Stimulated activated CD8-positive, alpha-beta memory T cell treated with anti-CD3 and anti-CD28 coated beads, Interleukin-7, amount 100 ng/mL, for 1 hour (primary cell): ENCODE results near the gene PDCD2L.
"Not testable (repeated sequence)": the region's sequence is repeated elsewhere in the genome, so short reads cannot be mapped to it uniquely, and the experiment has no call there.

Experiments used
- DNase-seq, 2 donors: peaks; one replicate each; pipeline ENCODE4 v3.0.0-alpha.2; 2020; ENCODE audit warnings: low read depth in 2 of 2

The PDCD2L gene

GRCh38 chr19:34411216-34411615 lies 7.0 kb downstream of the PDCD2L start:
- DNase-seq = no peak

- DNase-seq = no peak
Measured at GRCh38 chr19:34416021-34416545, 11.9 kb downstream of the PDCD2L start.

- DNase-seq = no peak
Measured at GRCh38 chr19:34418300-34418699, 14.1 kb downstream of the PDCD2L start.

- DNase-seq = no peak
Measured at GRCh38 chr19:34426096-34426661, 22.0 kb downstream of the PDCD2L start.

- DNase-seq = no peak
Measured at GRCh38 chr19:34428549-34429285, 24.5 kb downstream of the PDCD2L start.

- no peak for DNase-seq
Measured at GRCh38 chr19:34429553-34429952, 25.4 kb downstream of the PDCD2L start.

- DNase-seq = no peak
Measured at GRCh38 chr19:34430738-34431625, 26.8 kb downstream of the PDCD2L start.

- no peak for DNase-seq
Measured at GRCh38 chr19:34431681-34432402, 27.6 kb downstream of the PDCD2L start.

GRCh38 chr19:34432797-34433196 lies 28.6 kb downstream of the PDCD2L start:
- no peak for DNase-seq

- DNase-seq = no peak
Measured at GRCh38 chr19:34436716-34437115, 32.5 kb downstream of the PDCD2L start.

- DNase-seq = no peak
Measured at GRCh38 chr19:34448191-34448590, 44.0 kb downstream of the PDCD2L start.

- no peak for DNase-seq
Measured at GRCh38 chr19:34452723-34453122, 48.5 kb downstream of the PDCD2L start.

GRCh38 chr19:34454091-34454490 lies 49.9 kb downstream of the PDCD2L start:
- DNase-seq = no peak

- DNase-seq = no peak
Measured at GRCh38 chr19:34454685-34455084, 50.5 kb downstream of the PDCD2L start.

GRCh38 chr19:34455783-34456480 lies 51.7 kb downstream of the PDCD2L start:
- DNase-seq = not testable (repeated sequence)

- no peak for DNase-seq
Measured at GRCh38 chr19:34457446-34457845, 53.2 kb downstream of the PDCD2L start.

GRCh38 chr19:34458677-34459076 lies 54.5 kb downstream of the PDCD2L start:
- no peak for DNase-seq

GRCh38 chr19:34459614-34460013 lies 55.4 kb downstream of the PDCD2L start:
- no peak for DNase-seq

GRCh38 chr19:34461375-34462100 lies 57.3 kb downstream of the PDCD2L start:
- DNase-seq = no peak

GRCh38 chr19:34464785-34465184 lies 60.6 kb downstream of the PDCD2L start:
- DNase-seq = not testable (repeated sequence)
